Endometrial microvascular endothelial cells (primary cell): ENCODE results near the gene CEP104. TPM values are rescaled to one million over a fixed set of nuclear protein-coding genes. Genes with fewer than 3 reads are reported as not detected.
"Not testable (repeated sequence)": the region's sequence is repeated elsewhere in the genome, so short reads cannot be mapped to it uniquely, and the experiment has no call there.

Experiments used
- in situ Hi-C: cut with HindIII; loops from 2 replicates; pipeline ENCODE4 v1.10.0; 2017; ENCODE audit warnings: low sequenced_read_pairs, low pct_unique_long_range_greater_than_20kb; ENCODE audit errors: inconsistent ontology term
- total RNA-seq: library from RNA; depleted of rRNA; stranded (reverse); fragments of >200 nt; gene quantifications from one replicate; pipeline ENCODE4 v1.2.3, GENCODE V29; 2015; ENCODE audit errors: inconsistent ontology term

The CEP104 gene
- total RNA-seq, 1 donor from 2014 or later, result 25.3 TPM

DNA sequence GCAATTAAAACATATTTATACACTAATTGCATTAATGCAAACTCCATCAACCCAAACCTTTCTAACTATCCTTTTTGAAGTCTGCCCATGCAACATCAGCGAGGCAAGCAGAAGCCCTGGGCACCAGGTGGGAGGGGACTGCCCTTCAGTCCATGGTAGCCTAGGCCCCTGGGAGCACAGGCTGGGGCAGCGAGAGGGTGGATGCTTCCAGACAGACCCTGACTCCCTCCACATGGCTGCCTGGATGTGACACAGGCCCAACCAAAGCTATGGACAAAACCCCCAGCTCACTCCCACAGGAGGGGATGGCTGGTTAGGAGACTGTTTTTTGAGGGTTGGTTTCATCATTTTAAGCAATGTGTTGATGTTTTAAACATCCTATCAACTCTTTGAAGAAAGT is 42.9 kb downstream of the CEP104 start:
- in situ Hi-C loops, result no loop called here

DNA sequence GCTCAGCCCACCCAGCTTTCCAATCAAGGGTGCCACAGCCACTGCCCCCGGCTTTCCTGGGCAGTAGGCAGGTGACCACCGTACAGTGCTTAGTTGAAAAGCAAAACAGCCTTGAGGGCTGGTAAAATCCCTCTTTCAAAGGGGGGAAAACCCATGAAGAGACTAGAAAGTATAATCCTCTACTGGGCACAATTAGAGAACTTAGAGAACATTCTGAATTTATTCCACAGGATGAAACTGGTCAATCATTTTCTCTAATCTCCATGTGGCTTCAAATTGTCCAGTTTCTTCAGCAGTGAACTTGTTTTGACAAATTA is 45.5 kb downstream of the CEP104 start:
- in situ Hi-C loops, result no loop called here

GRCh38 chr1:3810149-3810761 is 46.8 kb downstream of the CEP104 start:
- in situ Hi-C loops, result not testable (repeated sequence)

DNA sequence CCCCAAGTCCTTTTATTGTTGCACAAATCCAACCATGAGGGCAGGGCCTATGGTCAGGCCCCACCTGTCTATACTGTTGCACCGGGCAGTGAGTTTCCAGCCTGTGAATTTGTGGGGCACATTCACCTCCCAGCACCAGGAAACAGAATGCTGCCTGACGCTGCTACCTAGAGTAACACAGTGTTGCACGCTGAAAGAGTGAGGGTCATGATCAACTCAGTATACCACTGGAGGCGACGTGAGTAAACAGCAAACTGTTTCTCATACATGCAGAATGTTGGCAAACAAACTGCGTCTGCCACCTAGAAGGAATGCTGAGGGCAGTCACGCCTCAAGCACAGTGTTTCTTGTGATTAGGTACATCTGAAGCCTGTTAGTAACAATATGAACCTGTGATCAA is 47.3 kb downstream of the CEP104 start:
- in situ Hi-C loops, result no loop called here

- in situ Hi-C loops, result no loop called here
These were observed 49.2 kb downstream of the CEP104 start for GRCh38 chr1:3807769-3808168.

GRCh38 chr1:3805038-3805437 is 52.0 kb downstream of the CEP104 start:
- in situ Hi-C loops, result no loop called here

DNA sequence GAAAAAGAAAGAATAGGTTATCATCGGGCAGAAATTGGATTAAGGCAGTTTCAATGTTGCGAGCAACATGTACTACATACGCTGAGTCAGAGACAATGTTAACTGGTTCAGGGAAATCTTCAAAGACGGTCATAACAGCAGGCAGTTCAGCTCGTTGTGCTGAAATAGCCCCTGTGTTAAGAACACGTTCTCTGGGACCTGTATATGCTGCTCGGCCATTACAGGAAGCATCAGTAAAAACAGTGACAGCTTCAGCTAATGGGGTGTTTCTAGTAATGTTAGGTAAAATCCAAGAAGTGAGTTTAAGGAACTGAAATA is 52.4 kb downstream of the CEP104 start:
- in situ Hi-C loops, result not testable (repeated sequence)

GRCh38 chr1:3803905-3804626 is 52.9 kb downstream of the CEP104 start:
- in situ Hi-C loops, result no loop called here

GRCh38 chr1:3800795-3801194 is 56.2 kb downstream of the CEP104 start:
- in situ Hi-C loops, result not testable (repeated sequence)

GRCh38 chr1:3799976-3800685 is 56.9 kb downstream of the CEP104 start:
- in situ Hi-C loops, result no loop called here

GRCh38 chr1:3796215-3797061 is 60.6 kb downstream of the CEP104 start, which contains the start of gene LRRC47:
LRRC47 (minus strand) TSS chr1:3796498; CDS start chr1:3796476, 22 bp downstream.
- in situ Hi-C loops, result no loop called here

GRCh38 chr1:3795453-3796214 is 61.4 kb downstream of the CEP104 start:
- in situ Hi-C loops, result no loop called here

DNA sequence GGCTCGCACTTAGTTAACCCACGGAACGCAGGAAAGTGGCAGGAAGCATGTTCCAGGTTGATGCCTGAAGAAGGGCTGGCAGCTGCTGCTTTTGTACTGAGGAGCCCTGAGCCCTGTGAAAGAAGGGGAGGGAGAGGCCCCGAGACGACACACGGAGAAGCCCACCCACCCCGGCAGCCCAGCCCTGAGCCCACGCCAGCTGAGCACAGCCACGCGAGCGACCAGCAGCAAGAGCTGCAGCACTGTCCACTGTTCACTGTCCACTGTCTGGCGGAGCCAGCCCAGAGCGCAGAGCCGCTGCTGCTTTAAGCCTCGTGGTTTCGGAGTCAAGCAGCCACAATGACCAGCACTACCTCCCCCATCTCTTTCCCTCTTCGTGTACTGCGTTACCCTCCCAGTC is 66.1 kb downstream of the CEP104 start:
- in situ Hi-C loops, result no loop called here

- in situ Hi-C loops, result no loop called here
These were observed 66.5 kb downstream of the CEP104 start for GRCh38 chr1:3790500-3790923.

- in situ Hi-C loops, result no loop called here
These were observed 67.3 kb downstream of the CEP104 start for GRCh38 chr1:3789421-3790300.

DNA sequence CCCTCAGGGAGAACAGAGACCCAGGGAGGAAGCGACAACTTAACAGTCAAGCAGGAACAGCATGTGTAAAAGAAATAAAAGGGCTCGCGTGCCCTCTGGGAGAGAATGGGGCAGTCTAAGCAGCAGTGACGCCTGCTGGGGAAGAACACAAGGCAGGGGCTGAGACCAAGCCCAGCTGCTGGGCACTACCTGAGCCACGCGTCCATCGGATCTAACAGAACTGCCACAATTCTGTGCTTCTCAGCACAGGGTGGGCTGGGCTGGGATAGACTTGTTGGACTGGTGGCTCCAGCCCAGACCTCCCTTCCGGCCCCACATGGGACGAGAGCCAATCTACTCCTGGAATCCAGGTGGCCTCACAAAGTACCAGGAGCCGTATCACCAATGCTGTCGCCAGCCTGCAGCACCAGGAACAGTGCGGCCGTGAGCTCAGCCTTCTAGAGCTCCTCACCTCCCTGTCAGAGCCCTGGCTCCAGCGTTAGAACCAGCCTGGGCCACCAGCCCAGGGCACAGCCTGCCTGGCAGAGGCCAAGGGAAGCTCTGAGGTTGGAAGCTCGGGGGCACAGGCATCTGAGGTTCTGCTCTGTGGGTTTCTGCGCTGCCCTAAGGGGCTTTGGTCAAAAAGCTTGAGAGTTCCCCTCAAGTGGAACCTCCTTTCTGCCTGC is 68.1 kb downstream of the CEP104 start:
- in situ Hi-C loops, result no loop called here
